GM19193 (cell line): ENCODE results near the gene ELL.

ENCODE experiments used
- POLR2A ChIP-seq: IDR thresholded peaks from 4 replicates; pipeline ENCODE4 v1.6.1; 2011; ENCODE audit not compliant: insufficient read depth, insufficient read length; ENCODE audit errors: extremely low read depth

The ELL gene

DNA sequence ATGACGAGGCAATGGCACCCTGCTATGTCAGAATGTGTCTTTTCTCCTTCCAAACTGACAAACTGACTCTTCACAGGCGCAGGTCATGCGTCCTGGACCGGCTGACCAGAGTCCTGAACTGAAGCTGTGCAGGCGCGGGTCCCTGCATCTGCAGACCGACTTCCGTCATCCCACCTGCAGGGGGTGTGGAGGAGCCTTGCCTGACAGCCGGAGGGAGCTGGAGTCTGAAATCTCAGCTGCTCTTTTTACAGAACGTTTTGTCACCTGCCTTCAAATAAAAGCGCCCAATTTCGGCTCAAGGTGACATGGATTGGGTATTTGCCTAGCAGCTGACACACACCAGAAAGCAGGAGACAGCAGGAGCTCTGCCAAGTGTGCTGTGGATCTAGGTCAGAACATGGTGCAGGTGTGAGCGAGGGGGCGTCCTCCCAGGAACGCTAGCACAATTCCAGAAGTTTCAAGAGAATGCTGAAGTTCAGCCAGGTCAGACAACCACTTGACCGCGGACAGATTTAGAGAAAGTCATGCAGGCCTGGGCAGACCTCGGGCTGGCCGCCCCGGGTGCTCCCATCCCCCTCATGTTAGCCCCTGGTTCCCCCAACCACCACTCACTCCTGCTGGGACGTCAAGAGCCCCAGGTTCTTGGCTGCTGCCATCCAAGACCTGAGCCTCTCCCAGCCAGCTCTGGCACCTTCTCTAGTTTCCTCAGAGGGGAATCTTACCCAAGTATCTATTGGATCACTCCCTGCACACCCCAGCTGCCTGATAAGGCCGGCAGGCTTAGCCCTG is 32.8 kb downstream of the ELL start:
- no peak for TF ChIP-seq POLR2A

DNA sequence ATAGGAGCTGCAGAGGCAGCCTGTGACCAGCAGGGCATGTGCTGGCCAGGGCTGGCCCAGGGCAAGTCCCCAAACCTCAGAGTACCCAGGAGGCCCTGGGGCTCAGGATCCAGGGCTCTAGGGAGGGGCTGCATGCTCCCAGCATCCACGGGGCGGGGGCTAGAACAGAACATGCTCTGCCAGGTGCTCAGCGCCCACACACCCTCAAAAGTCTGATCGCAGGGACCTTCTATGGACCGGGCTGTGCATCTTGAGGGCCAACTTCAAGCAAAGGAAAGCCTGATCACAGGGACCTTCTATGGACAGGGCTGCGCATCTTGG is 33.5 kb downstream of the ELL start:
- TF ChIP-seq POLR2A = no peak

DNA sequence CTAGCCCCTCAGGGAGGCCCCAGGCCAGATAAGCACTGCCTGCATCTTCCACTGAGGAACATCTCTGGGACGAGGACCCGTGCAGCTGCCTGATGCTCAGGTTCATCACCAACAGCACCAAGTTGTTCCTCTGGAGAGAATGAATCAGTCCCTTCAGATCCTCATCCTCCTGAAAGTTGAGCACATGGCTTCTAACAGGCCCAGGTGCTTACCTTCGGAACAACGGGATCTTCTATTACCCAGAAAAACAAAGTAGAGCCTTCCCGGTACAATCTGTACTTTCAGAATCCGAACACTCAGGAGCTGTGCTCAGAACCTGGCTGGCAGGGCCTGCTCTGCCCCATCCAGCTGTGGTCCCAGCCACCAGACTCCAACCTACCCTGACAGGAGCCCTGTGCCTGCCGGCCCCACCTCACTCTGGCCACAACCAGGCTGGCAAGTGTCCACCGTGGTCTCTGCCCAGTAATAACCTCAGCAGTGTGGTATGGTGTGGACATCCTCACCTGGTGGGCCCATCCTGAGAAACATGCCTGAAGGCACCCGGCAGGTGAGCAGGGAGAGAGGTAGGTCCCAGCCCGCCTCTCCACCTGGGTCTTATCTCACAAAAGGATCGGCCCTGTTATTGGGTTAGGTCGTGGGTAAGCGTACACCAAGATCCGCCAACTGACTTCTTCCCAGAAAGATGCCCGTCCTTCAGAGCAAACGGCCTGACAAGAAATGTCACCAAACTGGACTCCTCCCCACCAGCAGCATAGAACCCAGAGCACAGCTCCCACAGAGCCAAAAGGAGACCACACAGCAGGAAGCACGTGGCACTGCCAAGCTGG is 34.1 kb downstream of the ELL start:
- no peak for TF ChIP-seq POLR2A

DNA sequence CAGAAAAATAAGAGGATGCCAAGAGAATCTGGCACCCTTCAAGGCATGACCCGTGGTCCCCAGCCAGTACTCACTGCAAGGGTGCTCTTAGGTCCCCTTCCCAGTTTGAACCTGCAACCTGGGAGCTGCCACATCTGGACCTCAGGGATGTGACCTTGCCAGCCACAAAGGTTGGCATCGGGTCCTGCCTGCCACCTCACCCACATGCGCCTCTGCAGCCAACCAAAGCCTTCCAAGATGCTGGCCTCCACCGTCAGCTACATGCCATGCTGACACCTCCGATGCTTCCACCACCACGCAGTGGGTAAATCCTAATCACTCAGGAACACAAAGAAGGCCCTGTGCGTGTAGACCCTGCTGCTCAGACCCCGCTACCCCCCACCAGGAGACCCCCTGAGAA is 35.1 kb downstream of the ELL start:
- TF ChIP-seq POLR2A = no peak

DNA sequence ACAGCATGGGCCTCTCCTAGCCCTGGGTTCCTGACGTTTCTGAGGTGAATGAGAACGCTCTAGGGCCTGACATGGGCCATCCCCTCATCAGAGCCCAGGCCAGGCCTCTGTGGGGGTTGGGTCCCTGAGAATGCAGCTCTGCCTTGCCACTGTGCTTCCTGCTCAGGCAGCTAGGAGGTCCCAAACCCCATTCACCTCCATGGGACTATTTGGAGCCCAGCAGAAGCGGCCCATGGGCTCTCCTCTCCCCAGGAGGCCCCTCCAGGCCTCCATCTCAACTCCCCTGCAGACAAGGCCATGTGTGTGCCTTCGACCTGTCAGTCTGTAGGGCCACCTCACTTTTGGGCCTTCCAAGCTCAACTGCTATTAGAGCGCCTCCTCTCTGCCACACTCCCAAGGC is 36.9 kb downstream of the ELL start:
- no peak for TF ChIP-seq POLR2A

DNA sequence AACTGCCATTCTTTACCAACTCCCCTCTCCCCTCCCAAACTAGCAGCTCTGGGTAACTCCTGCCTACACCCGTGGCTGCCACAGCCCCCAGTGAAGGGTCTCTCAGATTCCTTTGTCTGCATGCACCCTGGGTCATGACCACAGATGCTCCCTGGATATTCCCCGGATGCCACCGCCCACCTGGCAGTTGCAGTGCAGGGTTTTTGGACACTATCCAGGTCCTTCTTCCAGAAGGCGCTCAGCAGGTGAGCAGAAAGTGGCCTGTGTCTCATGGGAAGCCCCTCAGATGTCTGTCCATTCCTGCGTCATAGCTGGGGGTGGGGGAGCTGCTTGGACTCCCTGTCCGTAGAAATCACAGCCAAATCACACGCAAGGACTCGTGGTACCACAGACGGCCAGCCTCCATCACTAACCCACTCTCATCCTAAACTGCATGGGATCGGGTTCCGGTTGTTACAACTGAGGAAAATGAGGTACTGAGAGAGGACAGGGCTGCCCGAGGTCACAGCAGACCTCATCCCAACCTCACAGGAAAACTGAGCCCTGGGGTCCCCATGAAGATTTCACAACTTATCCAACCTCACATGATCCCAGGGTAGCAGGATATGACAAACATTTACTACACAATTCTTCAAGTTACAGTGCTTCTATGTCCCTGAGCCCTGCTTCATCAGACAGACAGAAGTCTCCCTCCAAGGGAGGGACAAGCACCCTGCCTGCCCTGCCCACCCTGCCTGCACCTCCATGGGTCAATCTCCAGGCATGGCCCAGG is 38.6 kb downstream of the ELL start:
- TF ChIP-seq POLR2A = no peak

DNA sequence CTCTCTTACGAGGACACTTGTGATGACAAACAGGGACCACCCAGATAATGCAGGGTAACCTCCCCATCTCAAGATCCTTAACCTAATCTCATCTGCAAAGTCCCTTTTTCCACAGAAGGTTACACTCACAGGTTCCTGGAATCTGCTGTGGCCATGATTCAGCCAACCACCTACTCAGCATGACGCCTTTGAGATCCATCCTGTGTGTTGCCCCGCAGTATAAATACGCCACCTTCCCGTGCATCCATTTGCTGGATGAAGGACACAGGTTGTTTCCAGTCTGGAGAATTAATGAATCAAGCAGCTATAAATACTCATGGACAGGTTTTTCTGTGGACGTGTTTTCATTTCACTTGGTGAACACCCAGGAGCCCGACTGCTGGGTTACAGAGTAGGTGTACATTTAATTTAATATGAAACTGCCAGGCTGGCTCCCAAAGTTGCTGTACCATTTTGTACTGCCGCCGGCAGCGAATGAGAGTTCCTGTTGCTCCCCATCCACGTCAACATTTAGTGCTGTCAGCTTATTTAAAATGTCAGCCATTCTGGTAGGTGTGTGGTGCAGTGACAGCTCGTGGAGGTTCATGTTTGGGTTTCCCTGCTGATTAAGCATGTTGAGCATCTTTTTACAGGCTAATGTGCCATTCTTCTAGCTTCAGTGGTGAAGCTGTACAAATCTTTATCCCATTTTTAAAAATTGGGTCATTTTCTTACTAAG is 40.2 kb downstream of the ELL start:
- no peak for TF ChIP-seq POLR2A

DNA sequence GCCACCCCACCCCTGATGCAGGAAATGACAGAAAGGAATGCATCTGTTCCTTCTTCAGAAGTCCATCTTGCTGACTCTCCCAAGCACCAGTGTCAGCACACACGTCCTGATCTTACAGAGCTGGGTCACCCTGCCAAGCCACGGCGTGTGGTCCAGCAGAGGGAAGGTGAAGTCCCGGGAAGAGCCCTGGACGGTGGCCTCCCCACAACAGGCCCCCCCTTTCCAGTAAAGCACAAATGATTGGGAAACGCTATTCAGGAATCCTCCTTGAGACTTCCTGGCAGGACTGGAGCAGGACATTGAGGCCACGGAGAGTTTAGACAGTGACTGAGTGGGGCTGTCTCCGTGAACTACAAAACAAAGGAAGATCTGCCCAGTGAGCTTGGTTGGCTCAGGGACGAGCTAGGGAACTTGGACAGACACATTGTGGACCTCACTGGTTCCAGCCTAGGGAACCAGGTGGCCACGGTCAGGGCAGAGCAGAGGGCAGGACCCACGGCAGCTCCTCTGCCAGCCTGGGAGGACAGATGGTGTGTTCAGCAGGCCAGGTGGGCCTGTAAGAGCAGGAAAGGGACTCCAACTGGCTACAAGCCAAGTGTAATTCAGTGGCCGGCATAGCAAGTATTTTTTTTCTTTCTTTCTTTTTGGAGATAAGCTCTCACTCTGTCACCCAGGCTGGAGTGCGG is 41.7 kb downstream of the ELL start:
- TF ChIP-seq POLR2A = no peak

DNA sequence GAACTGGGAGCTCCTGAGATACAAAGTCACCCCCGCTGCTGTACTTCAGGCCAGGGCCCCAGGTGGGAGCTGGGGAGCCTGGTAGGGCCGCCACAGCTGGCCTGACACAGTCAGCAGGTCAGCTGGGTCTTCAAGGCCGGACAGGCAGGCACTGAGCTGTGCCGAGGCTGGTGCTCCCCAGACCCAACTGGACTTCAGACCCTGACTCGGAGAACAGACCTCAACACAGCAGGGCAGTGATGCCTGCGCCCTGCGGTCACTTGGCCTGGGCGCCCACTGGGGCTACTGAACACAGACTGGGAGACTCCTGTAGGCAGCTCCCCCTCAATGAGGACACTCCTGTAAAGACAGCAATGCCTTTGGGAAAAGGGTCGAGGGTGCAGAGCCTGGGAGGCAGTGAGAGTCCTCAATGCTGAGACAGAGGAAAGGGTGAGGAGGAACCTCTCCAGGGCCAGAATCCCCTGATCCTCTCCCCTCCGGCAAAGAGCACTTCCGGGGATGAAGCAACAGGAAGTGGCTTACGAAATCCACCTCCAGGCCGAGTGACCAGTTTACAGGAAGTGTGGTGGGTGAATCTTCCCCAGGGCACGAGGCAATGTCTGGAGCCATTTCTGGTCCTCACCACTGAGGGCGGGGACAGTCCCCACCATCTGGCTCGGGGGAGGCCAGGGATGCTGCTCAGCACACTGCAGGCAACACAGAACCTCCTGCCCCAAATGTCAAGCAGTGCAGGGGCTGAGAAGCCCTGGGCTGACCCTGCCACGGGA is 43.1 kb downstream of the ELL start:
- peak; percentile 16 for TF ChIP-seq POLR2A

DNA sequence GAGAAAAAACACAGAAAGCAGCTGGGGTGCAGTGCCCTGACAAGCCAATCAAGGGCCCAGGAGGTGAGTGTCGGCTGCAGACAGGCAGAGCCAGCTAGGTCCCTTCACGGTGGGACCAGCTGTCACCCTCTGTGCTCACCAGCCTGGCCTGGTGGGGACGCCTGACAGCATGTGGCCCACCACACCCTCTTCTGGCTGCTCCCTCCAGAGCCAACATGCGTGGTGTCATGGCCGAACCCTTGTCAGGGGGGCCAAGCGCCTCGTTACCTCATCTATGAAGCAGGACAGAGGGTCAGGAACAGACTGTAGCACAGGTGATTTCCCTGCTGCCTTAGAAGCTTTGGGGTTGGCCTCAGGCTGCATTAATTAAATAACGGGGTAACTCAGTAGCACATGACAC is 43.9 kb downstream of the ELL start:
- TF ChIP-seq POLR2A = peak; percentile 4

DNA sequence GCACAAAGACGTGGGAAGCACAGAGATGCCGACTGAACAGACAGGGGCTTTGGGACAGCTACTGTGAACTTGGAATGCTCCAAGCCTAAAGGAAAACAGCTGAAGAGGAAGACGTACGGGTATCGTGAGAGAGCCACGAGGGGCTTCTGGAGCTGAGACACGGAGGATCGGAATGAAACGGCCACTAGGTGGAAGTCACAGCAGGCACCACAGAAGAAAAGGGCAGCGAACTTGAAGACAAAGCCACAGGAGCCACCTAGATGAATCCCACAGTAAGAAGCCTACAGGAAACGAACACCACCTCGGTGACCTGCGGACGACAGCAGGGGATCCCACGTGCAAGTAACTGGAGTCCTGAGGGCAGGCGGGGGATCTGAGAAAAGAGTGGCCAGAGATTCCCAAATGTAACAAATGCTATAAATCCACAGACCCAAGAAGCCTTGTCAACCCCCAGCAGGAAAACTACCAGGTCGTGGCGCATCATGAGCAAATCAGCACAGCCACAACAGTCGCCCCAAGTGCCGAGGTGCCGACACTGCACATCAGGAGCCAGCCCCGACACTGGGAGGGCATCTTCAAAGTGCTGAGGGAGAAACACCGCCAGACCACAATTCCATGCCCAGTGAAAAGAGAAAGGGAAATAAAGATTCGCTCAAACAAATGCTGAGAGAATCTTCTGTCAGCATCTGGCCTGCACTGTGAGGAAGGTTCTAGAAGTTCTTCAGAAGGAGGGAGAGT is 44.7 kb downstream of the ELL start:
- no peak for TF ChIP-seq POLR2A

DNA sequence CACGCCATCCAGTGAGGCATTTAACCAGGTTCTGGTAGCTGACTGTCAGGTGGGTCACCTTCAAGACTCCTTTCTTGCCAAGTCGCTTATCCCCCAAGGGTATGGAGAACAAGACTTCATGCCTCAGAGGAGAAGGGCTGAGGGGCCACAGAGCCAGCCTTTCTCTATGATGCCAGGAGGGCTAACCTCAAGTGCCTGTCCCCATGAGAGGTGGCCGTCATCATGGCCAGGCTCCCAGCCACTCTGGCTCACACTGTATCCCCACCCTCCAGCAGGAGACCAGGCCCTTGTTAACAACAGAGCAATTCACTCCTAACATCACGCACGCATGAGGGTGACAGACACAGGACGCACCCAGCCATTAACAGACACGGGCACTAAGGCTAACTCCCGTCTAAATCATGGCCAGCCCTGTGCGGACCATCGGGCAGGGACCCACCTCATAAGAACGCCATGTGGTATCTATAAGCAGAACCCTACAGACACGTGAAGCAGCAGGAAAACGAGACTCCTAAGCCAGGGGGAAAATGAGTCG is 45.3 kb downstream of the ELL start:
- TF ChIP-seq POLR2A = no peak
